GM18499 (cell line): ENCODE results near the gene EIPR1.

Experiments
- ATAC-seq: cut with Tn5 transposase; IDR thresholded peaks from one replicate; pipeline ENCODE4 v1.9.1; 2021; ENCODE audit warnings: moderate number of reproducible peaks; ENCODE audit not compliant: insufficient read depth, unreplicated experiment

The EIPR1 gene

GRCh38 chr2:3257826-3258225 is 119.8 kb downstream of the EIPR1 start:
- ATAC-seq, result no peak

- no peak for ATAC-seq
These were observed 120.5 kb downstream of the EIPR1 start for GRCh38 chr2:3257166-3257565.

GRCh38 chr2:3256605-3257004 is 121.0 kb downstream of the EIPR1 start:
- ATAC-seq, result no peak

GRCh38 chr2:3256157-3256556 is 121.5 kb downstream of the EIPR1 start:
- no peak for ATAC-seq

GRCh38 chr2:3254442-3254941 is 123.1 kb downstream of the EIPR1 start:
- ATAC-seq, result peak; percentile 48

- ATAC-seq, result no peak
These were observed 123.6 kb downstream of the EIPR1 start for GRCh38 chr2:3253913-3254441.

GRCh38 chr2:3251946-3252345 is 125.7 kb downstream of the EIPR1 start:
- ATAC-seq, result no peak

- ATAC-seq, result no peak
These were observed 128.1 kb downstream of the EIPR1 start for GRCh38 chr2:3249476-3249962.

GRCh38 chr2:3248754-3249475 is 128.7 kb downstream of the EIPR1 start:
- no peak for ATAC-seq

- ATAC-seq, result no peak
These were observed 130.5 kb downstream of the EIPR1 start for GRCh38 chr2:3246928-3247714.

- no peak for ATAC-seq
These were observed 131.2 kb downstream of the EIPR1 start for GRCh38 chr2:3246406-3246805.

GRCh38 chr2:3244486-3244885 is 133.1 kb downstream of the EIPR1 start:
- no peak for ATAC-seq

GRCh38 chr2:3243804-3244203 is 133.8 kb downstream of the EIPR1 start:
- ATAC-seq, result no peak

GRCh38 chr2:3242747-3243369 is 134.8 kb downstream of the EIPR1 start:
- peak; percentile 70 for ATAC-seq

- no peak for ATAC-seq
These were observed 135.5 kb downstream of the EIPR1 start for GRCh38 chr2:3241971-3242746.

GRCh38 chr2:3238951-3239841 is 138.4 kb downstream of the EIPR1 start:
- ATAC-seq, result no peak

GRCh38 chr2:3236300-3237045 is 141.1 kb downstream of the EIPR1 start:
- no peak for ATAC-seq

GRCh38 chr2:3233877-3234276 is 143.7 kb downstream of the EIPR1 start:
- no peak for ATAC-seq
